Measurements from ENCODE around the gene SOHLH2.

SOHLH2 gene

DNA sequence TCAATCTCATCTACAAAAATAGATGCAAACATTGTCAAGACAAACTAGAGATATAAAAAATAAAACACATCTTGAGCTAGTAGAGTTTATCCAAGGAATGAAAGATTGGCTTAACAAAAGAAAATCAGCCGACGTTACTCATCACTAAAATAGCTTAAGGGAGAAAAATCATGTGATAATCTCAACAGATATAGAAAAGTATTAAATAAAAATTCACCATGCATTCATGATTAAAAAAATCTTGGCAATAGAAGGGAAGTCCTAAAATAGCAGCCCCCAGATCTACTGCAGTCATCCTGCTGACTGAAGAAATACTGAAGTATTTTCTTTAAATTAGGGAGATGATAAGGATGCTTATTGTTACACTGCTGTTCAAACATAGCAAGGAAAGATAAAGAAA is 70.6 kb downstream of the SOHLH2 start:
- Histone ChIP-seq H3K27me3 (ENCODE audit: insufficient read depth, poor library complexity, severe bottlenecking) (no peaks in the 10 kb centered on the region), H3K27ac (replicated peaks) (no peak overlapping the region), H3K4me3 (replicated peaks; ENCODE audit: insufficient read depth, low read length) (no peak overlapping the region)
- TF ChIP-seq SPI1 (IDR thresholded peaks at IDR 0.05; ENCODE audit: borderline replicate concordance, low read depth), result no peak
- TF ChIP-seq, protein P1, sequence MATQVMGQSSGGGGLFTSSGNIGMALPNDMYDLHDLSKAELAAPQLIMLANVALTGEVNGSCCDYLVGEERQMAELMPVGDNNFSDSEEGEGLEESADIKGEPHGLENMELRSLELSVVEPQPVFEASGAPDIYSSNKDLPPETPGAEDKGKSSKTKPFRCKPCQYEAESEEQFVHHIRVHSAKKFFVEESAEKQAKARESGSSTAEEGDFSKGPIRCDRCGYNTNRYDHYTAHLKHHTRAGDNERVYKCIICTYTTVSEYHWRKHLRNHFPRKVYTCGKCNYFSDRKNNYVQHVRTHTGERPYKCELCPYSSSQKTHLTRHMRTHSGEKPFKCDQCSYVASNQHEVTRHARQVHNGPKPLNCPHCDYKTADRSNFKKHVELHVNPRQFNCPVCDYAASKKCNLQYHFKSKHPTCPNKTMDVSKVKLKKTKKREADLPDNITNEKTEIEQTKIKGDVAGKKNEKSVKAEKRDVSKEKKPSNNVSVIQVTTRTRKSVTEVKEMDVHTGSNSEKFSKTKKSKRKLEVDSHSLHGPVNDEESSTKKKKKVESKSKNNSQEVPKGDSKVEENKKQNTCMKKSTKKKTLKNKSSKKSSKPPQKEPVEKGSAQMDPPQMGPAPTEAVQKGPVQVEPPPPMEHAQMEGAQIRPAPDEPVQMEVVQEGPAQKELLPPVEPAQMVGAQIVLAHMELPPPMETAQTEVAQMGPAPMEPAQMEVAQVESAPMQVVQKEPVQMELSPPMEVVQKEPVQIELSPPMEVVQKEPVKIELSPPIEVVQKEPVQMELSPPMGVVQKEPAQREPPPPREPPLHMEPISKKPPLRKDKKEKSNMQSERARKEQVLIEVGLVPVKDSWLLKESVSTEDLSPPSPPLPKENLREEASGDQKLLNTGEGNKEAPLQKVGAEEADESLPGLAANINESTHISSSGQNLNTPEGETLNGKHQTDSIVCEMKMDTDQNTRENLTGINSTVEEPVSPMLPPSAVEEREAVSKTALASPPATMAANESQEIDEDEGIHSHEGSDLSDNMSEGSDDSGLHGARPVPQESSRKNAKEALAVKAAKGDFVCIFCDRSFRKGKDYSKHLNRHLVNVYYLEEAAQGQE (IDR thresholded peaks at IDR 0.05; ENCODE audit: insufficient replicate concordance, low read depth), result no peak
- TF ChIP-seq, protein P2, sequence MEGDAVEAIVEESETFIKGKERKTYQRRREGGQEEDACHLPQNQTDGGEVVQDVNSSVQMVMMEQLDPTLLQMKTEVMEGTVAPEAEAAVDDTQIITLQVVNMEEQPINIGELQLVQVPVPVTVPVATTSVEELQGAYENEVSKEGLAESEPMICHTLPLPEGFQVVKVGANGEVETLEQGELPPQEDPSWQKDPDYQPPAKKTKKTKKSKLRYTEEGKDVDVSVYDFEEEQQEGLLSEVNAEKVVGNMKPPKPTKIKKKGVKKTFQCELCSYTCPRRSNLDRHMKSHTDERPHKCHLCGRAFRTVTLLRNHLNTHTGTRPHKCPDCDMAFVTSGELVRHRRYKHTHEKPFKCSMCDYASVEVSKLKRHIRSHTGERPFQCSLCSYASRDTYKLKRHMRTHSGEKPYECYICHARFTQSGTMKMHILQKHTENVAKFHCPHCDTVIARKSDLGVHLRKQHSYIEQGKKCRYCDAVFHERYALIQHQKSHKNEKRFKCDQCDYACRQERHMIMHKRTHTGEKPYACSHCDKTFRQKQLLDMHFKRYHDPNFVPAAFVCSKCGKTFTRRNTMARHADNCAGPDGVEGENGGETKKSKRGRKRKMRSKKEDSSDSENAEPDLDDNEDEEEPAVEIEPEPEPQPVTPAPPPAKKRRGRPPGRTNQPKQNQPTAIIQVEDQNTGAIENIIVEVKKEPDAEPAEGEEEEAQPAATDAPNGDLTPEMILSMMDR (IDR thresholded peaks at IDR 0.05; ENCODE audit: insufficient read depth, low read length), result no peak
- TF ChIP-seq GABPA (IDR thresholded peaks at IDR 0.05; ENCODE audit: low read depth), result no peak
- no peak for TF ChIP-seq POLR2AphosphoS5 (IDR thresholded peaks at IDR 0.05; ENCODE audit: low read depth)
- DNase-seq (ENCODE audit: low read depth in 1 of 2, low spot score in 1 of 2), result no peak

DNA sequence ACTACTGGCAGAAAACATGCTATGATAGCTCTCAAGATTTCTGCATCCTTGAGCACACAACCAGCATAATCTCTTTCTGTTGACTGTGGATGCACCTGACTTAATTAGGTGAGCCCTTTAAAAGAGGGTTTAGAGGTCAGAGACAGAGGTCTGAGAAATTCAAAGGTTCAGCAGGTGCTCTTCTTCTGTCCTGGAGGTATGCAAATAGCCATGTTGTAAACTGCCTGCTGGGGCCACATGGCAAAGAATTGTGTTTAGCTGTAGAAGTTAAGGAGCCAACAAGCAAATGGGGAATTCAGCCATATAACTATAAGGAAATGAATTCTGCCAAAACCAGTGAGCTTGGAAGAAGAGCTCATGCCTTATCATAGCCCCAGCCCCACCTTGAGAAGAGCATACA is 71.6 kb downstream of the SOHLH2 start:
- no peak overlapping the region for H3K27ac ChIP-seq (replicated peaks)
- no peak for DNase-seq (ENCODE audit: low read depth in 1 of 2, low spot score in 1 of 2)
- H3K4me3 ChIP-seq (replicated peaks; ENCODE audit: insufficient read depth, low read length), result no peak overlapping the region
- peaks cover 4% of the 10 kb centered on the region for H3K27me3 ChIP-seq (ENCODE audit: insufficient read depth, poor library complexity, severe bottlenecking)
- TF ChIP-seq GABPA (IDR thresholded peaks at IDR 0.05; ENCODE audit: low read depth), result no peak
- no peak for TF ChIP-seq POLR2AphosphoS5 (IDR thresholded peaks at IDR 0.05; ENCODE audit: low read depth)
- TF ChIP-seq, protein P2 (IDR thresholded peaks at IDR 0.05; ENCODE audit: insufficient read depth, low read length), result no peak
- no peak for TF ChIP-seq SPI1 (IDR thresholded peaks at IDR 0.05; ENCODE audit: borderline replicate concordance, low read depth)
- TF ChIP-seq, protein P1 (IDR thresholded peaks at IDR 0.05; ENCODE audit: insufficient replicate concordance, low read depth), result no peak

- TF ChIP-seq, protein P2 (IDR thresholded peaks at IDR 0.05; ENCODE audit: insufficient read depth, low read length), result no peak
- TF ChIP-seq GABPA (IDR thresholded peaks at IDR 0.05; ENCODE audit: low read depth), result no peak
- no peak for TF ChIP-seq POLR2AphosphoS5 (IDR thresholded peaks at IDR 0.05; ENCODE audit: low read depth)
- TF ChIP-seq, protein P1 (IDR thresholded peaks at IDR 0.05; ENCODE audit: insufficient replicate concordance, low read depth), result no peak
- no peak for TF ChIP-seq SPI1 (IDR thresholded peaks at IDR 0.05; ENCODE audit: borderline replicate concordance, low read depth)
- Histone ChIP-seq H3K27ac (replicated peaks) (no peak overlapping the region), H3K27me3 (ENCODE audit: insufficient read depth, poor library complexity, severe bottlenecking) (peaks cover 23% of the 10 kb centered on the region)
Observed at GRCh38 chr13:36135876-36136275, 78.5 kb downstream of the SOHLH2 start.

More at GRCh38 chr13:36135876-36136275, 78.5 kb downstream of the SOHLH2 start:
- no peak for DNase-seq (ENCODE audit: low read depth in 1 of 2, low spot score in 1 of 2)
- no peak overlapping the region for H3K4me3 ChIP-seq (replicated peaks; ENCODE audit: insufficient read depth, low read length)
